Gastrocnemius medialis (tissue), 4 donors: ENCODE measurements around the gene CCDC86. TPM values are rescaled to one million over a fixed set of nuclear protein-coding genes. Genes with fewer than 3 reads are reported as not detected.
"Not testable (repeated sequence)": the region's sequence is repeated elsewhere in the genome, so short reads cannot be mapped to it uniquely, and the experiment has no call there.

ENCODE experiments used
- ATAC-seq, 2 donors: fragments of 150-250 bp; one replicate each; pipeline ENCODE4 v1.9.1; 2016
- DNase-seq, 2 donors: peaks; one replicate each; pipeline ENCODE4 v3.0.0-alpha.2; 2019
- H3K27ac ChIP-seq, 4 donors: fragments of 200-600 bp; sonication (generic); 1 replicate in 1 of 4; 2 replicates in 3 of 4; pipeline ENCODE4 v1.5.1; 2016 to 2018; ENCODE audit warnings: mild to moderate bottlenecking in 2 of 4, moderate library complexity in 1 of 4
- H3K27me3 ChIP-seq, 3 donors: fragments of 200-600 bp; sonication (generic) in 2 of 3; 1 replicate in 1 of 3; 2 replicates in 2 of 3; pipeline versions ENCODE4 v1.5.1 to v1.6.0; 2016 to 2019; ENCODE audit warnings: mild to moderate bottlenecking in 1 of 3, moderate library complexity in 1 of 3
- H3K36me3 ChIP-seq, 2 donors: fragments of 200-600 bp; sonication (generic) in 1 of 2; one replicate each; pipeline ENCODE4 v1.5.1; 2017 to 2018
- H3K4me1 ChIP-seq, 2 donors: fragments of 200-600 bp; sonication (generic) in 1 of 2; one replicate each; pipeline ENCODE4 v1.5.1; 2016 to 2017; ENCODE audit warnings: mild to moderate bottlenecking in 2 of 2
- H3K4me3 ChIP-seq, 4 donors: fragments of 200-600 bp; sonication (generic) in 3 of 4; 1 replicate in 1 of 4; 2 replicates in 3 of 4; pipeline ENCODE4 v1.5.1; 2016 to 2019; ENCODE audit warnings: mild to moderate bottlenecking in 2 of 4
- H3K9me3 ChIP-seq, 3 donors: fragments of 200-600 bp; sonication (generic) in 2 of 3; 1 replicate in 1 of 3; 2 replicates in 2 of 3; pipeline ENCODE4 v1.5.1; 2016 to 2019
- POLR2A ChIP-seq, 2 donors: fragments of 450-650 bp; IDR thresholded peaks; one replicate each; pipeline ENCODE4 v1.6.1; 2017; ENCODE audit warnings: antibody characterized with exemption in 2 of 2, mild to moderate bottlenecking in 2 of 2, moderate library complexity in 2 of 2
- in situ Hi-C, 4 donors: fragments of 200-750 bp; cut with MboI; loops; one replicate each; pipeline versions ENCODE4 v1.15.0 to v1.8.0; 2017; ENCODE audit warnings: low sequenced_read_pairs in 4 of 4
- intact Hi-C: fragments of 100-400 bp; cut with DNase I; formaldehyde crosslinking; loops from one replicate; pipeline ENCODE4 v1.15.1; 2023; ENCODE audit warnings: low total_unique reads
- total RNA-seq, 4 donors: library from RNA; depleted of rRNA; stranded (reverse); fragments of >200 nt; gene quantifications; one replicate each; pipeline versions ENCODE4 v1.1.0 to v1.2.3, GENCODE V29; 2016
- TF ChIP-seq, protein P1 (sequence below), 5 experiments: fragments of 450-650 bp in 3 of 5; fragments of 200-600 bp in 2 of 5; sonication (generic) in 2 of 5; IDR thresholded peaks in 4 of 5; conservative IDR thresholded peaks in 1 of 5; 1 replicate in 4 of 5; 2 replicates in 1 of 5; pipeline ENCODE4 v1.5.1; 2016 to 2019; ENCODE audit warnings: antibody characterized with exemption in 5 of 5, mild to moderate bottlenecking in 3 of 5, moderate library complexity in 3 of 5

The CCDC86 gene
- total RNA-seq, 4 donors from 2014 or later, result 23.8 to 36.2 (median 33.2) TPM

DNA sequence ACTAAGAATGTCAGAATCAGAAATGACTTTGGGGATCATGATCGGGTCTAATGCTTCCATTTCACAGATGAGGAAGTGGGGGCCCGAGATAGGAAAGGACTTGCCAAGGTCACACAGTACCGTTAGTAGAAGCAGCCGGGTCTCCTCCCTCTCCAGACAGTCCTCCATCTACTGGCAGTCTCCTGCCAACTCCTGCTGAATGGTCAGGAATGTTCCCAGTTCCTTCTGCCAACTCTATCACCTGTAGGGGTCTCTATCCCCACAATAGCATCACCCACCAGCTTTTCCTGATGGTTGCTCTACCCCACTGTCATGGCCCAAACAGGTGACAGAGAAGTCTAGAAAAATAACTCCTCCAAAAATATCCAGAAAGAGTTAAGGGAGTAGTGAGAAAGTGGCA lies 23.9 kb upstream of the CCDC86 start:
- intact Hi-C loops (no loop called here), in situ Hi-C loops (no loop called here)
- no peak for TF ChIP-seq POLR2A (IDR thresholded peaks at IDR 0.05)
- TF ChIP-seq, protein P1, sequence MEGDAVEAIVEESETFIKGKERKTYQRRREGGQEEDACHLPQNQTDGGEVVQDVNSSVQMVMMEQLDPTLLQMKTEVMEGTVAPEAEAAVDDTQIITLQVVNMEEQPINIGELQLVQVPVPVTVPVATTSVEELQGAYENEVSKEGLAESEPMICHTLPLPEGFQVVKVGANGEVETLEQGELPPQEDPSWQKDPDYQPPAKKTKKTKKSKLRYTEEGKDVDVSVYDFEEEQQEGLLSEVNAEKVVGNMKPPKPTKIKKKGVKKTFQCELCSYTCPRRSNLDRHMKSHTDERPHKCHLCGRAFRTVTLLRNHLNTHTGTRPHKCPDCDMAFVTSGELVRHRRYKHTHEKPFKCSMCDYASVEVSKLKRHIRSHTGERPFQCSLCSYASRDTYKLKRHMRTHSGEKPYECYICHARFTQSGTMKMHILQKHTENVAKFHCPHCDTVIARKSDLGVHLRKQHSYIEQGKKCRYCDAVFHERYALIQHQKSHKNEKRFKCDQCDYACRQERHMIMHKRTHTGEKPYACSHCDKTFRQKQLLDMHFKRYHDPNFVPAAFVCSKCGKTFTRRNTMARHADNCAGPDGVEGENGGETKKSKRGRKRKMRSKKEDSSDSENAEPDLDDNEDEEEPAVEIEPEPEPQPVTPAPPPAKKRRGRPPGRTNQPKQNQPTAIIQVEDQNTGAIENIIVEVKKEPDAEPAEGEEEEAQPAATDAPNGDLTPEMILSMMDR (IDR thresholded peaks at IDR 0.05 in 4 of 5, conservative IDR thresholded peaks at IDR 0.05 in 1 of 5), result no peak
- no peaks in the 10 kb centered on the region for H3K27me3 ChIP-seq
- no peak overlapping the region for H3K4me3 ChIP-seq
- no peaks in the 10 kb centered on the region for H3K36me3 ChIP-seq
- H3K9me3 ChIP-seq, result no peaks in the 10 kb centered on the region
- no peak overlapping the region for H3K27ac ChIP-seq
- H3K4me1 ChIP-seq, result no peaks in the 10 kb centered on the region
- DNase-seq (no peak), ATAC-seq (no peak)

DNA sequence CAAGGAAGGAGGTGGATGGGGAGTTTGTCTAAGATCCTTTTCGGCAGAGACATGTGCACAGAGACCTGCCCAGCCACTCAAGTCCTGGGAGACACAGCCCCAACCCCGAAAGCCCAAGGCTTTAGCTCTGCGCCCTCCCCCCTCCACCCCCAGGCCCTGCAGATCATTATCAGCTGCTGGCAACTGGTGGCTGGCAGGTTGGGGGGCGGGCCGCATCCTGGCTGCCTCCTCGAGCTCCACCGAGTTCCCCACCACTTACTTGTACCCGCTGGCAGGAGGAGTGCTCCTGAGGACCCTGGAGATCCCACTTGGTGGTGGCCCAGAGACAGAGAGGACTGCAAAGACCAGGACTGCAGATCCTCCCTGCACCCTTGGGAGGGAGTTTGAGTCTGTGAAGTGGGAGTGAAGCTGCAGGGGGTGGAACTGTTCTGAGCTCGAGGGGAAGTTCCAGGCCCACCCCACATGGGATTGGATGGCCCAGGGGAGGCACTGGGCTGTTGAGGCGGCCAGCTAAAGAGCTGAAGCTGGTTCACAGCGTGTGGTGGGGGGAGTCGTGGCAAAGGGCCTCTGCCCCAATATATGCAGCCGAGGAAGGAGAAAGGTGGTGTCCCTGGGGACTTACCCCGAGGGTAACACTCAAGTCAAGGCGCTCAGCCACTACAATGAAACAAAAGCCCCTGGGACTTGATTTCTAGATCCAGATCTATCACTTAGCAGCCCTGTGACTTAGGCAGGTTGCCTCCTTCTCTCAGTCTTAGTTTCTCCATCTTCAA lies 19.9 kb upstream of the CCDC86 start:
- Histone ChIP-seq H3K4me1 (no peaks in the 10 kb centered on the region), H3K4me3 (no peak overlapping the region), H3K9me3 (no peaks in the 10 kb centered on the region), H3K36me3 (no peaks in the 10 kb centered on the region), H3K27ac (no peak overlapping the region), H3K27me3 (no peaks in the 10 kb centered on the region)
- intact Hi-C loops, result no loop called here
- DNase-seq, result no peak
- no peak for TF ChIP-seq POLR2A (IDR thresholded peaks at IDR 0.05)
- TF ChIP-seq, protein P1 (IDR thresholded peaks at IDR 0.05 in 4 of 5, conservative IDR thresholded peaks at IDR 0.05 in 1 of 5), result no peak
- in situ Hi-C loops, result no loop called here
- ATAC-seq, result no peak

DNA sequence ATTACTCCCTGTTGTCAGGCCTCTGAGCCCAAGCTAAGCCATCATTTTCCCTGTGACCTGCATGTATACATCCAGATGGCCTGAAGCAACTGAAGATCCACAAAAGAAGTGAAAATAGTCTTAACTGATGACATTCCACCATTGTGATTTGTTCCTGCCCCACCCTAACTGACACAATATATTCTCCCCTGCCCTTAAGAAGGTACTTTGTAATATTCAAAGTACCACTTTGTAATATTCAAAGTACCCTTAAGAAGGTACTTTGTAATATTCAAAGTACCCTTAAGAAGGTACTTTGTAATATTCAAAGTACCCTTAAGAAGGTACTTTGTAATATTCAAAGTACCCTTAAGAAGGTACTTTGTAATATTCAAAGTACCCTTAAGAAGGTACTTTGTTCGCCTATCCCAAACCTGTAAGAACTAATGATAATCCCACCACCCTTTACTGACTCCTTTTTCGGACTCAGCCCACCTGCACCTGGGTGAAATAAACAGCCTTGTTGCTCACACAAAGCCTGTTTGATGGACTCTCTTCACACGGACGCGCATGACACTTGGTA lies 18.1 kb upstream of the CCDC86 start:
- intact Hi-C loops, H3K36me3 ChIP-seq: not testable (repeated sequence)

GRCh38 chr11:60825118-60825517 lies 16.8 kb upstream of the CCDC86 start:
- no peaks in the 10 kb centered on the region for H3K9me3 ChIP-seq
- H3K36me3 ChIP-seq, result no peaks in the 10 kb centered on the region
- H3K4me3 ChIP-seq, result no peak overlapping the region
- in situ Hi-C loops, result loop anchor here (25.0 kb wide), 2 partner anchors 312 to 362 kb away; no protein-coding TSS in a partner anchor
- DNase-seq (no peak), ATAC-seq (no peak)
- H3K27ac ChIP-seq, result no peak overlapping the region
- no peak for TF ChIP-seq POLR2A (IDR thresholded peaks at IDR 0.05)
- TF ChIP-seq, protein P1 (IDR thresholded peaks at IDR 0.05 in 4 of 5, conservative IDR thresholded peaks at IDR 0.05 in 1 of 5), result no peak
- H3K4me1 ChIP-seq, result no peaks in the 10 kb centered on the region
- H3K27me3 ChIP-seq, result no peaks in the 10 kb centered on the region
- intact Hi-C loops, result no loop called here

More for the DNA sequence above, 18.1 kb upstream of the CCDC86 start:
- ATAC-seq, DNase-seq, in situ Hi-C loops, H3K9me3 ChIP-seq, H3K4me3 ChIP-seq, H3K4me1 ChIP-seq, H3K27me3 ChIP-seq, H3K27ac ChIP-seq: not testable (repeated sequence)

DNA sequence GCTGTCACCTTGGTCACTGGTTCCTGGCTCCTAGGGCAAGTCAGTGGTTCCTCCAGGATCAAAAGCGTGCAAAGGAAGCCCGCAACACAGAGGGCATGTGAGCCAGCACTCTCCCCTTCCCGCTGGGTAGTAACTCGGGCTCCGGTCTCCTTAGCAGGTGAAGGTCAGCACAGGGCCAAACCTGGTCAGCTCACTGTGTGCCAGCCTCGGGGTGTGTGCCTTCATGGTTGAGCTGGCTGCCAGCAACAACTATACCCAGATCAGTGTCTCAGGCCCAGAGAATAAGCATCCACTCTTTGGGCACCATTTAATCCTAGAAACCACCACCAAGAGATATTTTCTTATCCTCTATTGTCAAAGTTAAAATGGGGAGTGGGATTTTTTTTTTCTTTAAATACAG lies 16.1 kb upstream of the CCDC86 start:
- ATAC-seq (no peak), DNase-seq (no peak)
- H3K4me3 ChIP-seq, result no peak overlapping the region
- in situ Hi-C loops, result loop anchor here (25.0 kb wide), 2 partner anchors 312 to 362 kb away; no protein-coding TSS in a partner anchor
- H3K4me1 ChIP-seq, result no peaks in the 10 kb centered on the region
- intact Hi-C loops, result no loop called here
- no peak for TF ChIP-seq POLR2A (IDR thresholded peaks at IDR 0.05)
- TF ChIP-seq, protein P1 (IDR thresholded peaks at IDR 0.05 in 4 of 5, conservative IDR thresholded peaks at IDR 0.05 in 1 of 5), result no peak
- H3K27ac ChIP-seq, result no peak overlapping the region
- H3K27me3 ChIP-seq, result no peaks in the 10 kb centered on the region
- H3K9me3 ChIP-seq, result no peaks in the 10 kb centered on the region
- H3K36me3 ChIP-seq, result no peaks in the 10 kb centered on the region
